ENCODE results near the gene RASSF1. TPM values are rescaled to one million over a fixed set of nuclear protein-coding genes. Genes with fewer than 3 reads are reported as not detected.

RASSF1 gene
- total and polyA plus RNA-seq, 2 of the 4 experiments (the other 2 are of a cell fraction) = 17.4 to 53.4 TPM

- intact Hi-C loops (cut with micrococcal nuclease) (no loop called here), in situ Hi-C loops (cut with MboI; ENCODE audit: low sequenced_read_pairs) (no loop called here), dilution Hi-C loops (cut with HindIII; ENCODE audit: low sequenced_read_pairs, unreplicated experiment) (no loop called here)
- Histone ChIP-seq H3K27me3 (ENCODE audit: control insufficient read depth, insufficient read depth, low read length) (no peaks in the 10 kb centered on the region), H4K91ac (ENCODE audit: insufficient read depth, low read depth, low read length) (no peak overlapping the region; the same call in 1 of the 2 replicates), H3K4me1 (ENCODE audit: control insufficient read depth, insufficient read depth, low read length) (peaks cover 9% of the 10 kb centered on the region), H2AK9ac (replicated peaks; ENCODE audit: low read depth, low read length, poor library complexity) (peak overlapping the region; percentile 75), H3K4me3 (ENCODE audit: insufficient read depth, low read depth, low read length) (no peak overlapping the region), H2BK20ac (ENCODE audit: low read depth, low read length) (no peak overlapping the region), H3K9me3 (ENCODE audit: control insufficient read depth, insufficient read depth, low read length) (no peaks in the 10 kb centered on the region), H4K5ac (ENCODE audit: low read depth, low read length) (peak overlapping the region; percentile 90), H3K23ac (ENCODE audit: low read depth, low read length) (no peak overlapping the region), H3K9ac (ENCODE audit: low read depth, low read length) (no peak overlapping the region), H3K27ac (ENCODE audit: insufficient read depth, low read length) (no peak overlapping the region), H2BK5ac (ENCODE audit: low read depth, low read length, poor library complexity, severe bottlenecking) (no peak overlapping the region), H3K18ac (ENCODE audit: low read depth, low read length) (no peak overlapping the region), H3K14ac (replicated peaks; ENCODE audit: low read depth, low read length) (no peak overlapping the region), H3K79me1 (ENCODE audit: low read depth in 1 of 2, low read length in 2 of 2) (peaks cover 15 to 39% of the 10 kb centered on the region in 2 experiments), H4K8ac (ENCODE audit: low read depth in 2 of 2, low read length in 2 of 2) (peak overlapping the region; percentile 85 to 99), H3K4ac (ENCODE audit: low read depth, low read length) (peak overlapping the region; percentile 80), H3K4me2 (ENCODE audit: low read depth, low read length) (no peak overlapping the region), H4K20me1 (ENCODE audit: insufficient read depth, low read length) (no peaks in the 10 kb centered on the region), H2BK120ac (ENCODE audit: low read depth, low read length) (no peak overlapping the region), H2AFZ (replicated peaks; ENCODE audit: low read length, poor library complexity) (peak overlapping the region; percentile 96), H2AK5ac (ENCODE audit: low read depth, low read length) (peak overlapping the region; percentile 48), H2BK15ac (ENCODE audit: low read depth, low read length) (no peak overlapping the region), H3K56ac (ENCODE audit: extremely low read depth, insufficient read depth, low read length) (no peak overlapping the region), H3K36me3 (ENCODE audit: control insufficient read depth, insufficient read depth, low read length) (peaks cover 17% of the 10 kb centered on the region), H3K9me1 (ENCODE audit: insufficient read depth, low read length) (peaks cover 3% of the 10 kb centered on the region)
- ATAC-seq (ENCODE audit: low read depth) = no peak
- POLR2A ChIA-PET (ENCODE audit: unreplicated experiment) = no interaction called here
- no TSS peak for BruUV-seq (replicated peaks)
- 94% methylated on average over 8 of the region's 12 CpGs; no CpG with 5 or more reads in 1 of the 2 experiments for WGBS, 2 experiments (ENCODE audit: extremely low coverage in 2 of 2, insufficient read length in 1 of 2)
- DNase-seq = no peak
- CTCF ChIA-PET = no interaction called here
- TF ChIP-seq RCOR1 (IDR thresholded peaks at IDR 0.05; ENCODE audit: insufficient replicate concordance, low read length) (no peak), RAD21 (IDR thresholded peaks at IDR 0.05; ENCODE audit: low read length) (no peak), POLR2A (IDR thresholded peaks at IDR 0.05; ENCODE audit: low read depth, low read length) (no peak), ELK1 (IDR thresholded peaks at IDR 0.05; ENCODE audit: borderline replicate concordance, low read depth, low read length) (no peak), CHD1 (IDR thresholded peaks at IDR 0.05; ENCODE audit: low read depth, low read length) (no peak), CTCF (conservative IDR thresholded peaks at IDR 0.05; ENCODE audit: low read depth, low read length) (no peak), USF2 (IDR thresholded peaks at IDR 0.05; ENCODE audit: low read depth, low read length) (no peak), MXI1 (IDR thresholded peaks at IDR 0.05; ENCODE audit: borderline replicate concordance, low read depth, low read length) (no peak), CEBPB (IDR thresholded peaks at IDR 0.05; ENCODE audit: low read depth, low read length) (no peak), RFX5 (IDR thresholded peaks at IDR 0.05; ENCODE audit: low read depth, low read length) (no peak), MAZ (IDR thresholded peaks at IDR 0.05; ENCODE audit: borderline replicate concordance, low read depth, low read length) (no peak), NFE2L2 (IDR thresholded peaks at IDR 0.05; ENCODE audit: low read depth, low read length) (no peak)
These were observed 47.4 kb downstream of the RASSF1 start for GRCh38 chr3:50293079-50293801.

Measured in IMR-90 (cell line).